Fibroblast of lung (primary cell): ENCODE results near the gene ADGRV1. TPM values are rescaled to one million over a fixed set of nuclear protein-coding genes. Genes with fewer than 3 reads are reported as not detected.
A peak's percentile ranks its signal among the peaks of the same experiment; 100 is the strongest.

Experiments used
- DNase-seq, 2 donors: peaks; one replicate each; pipeline versions ENCODE4 v3.0.0 to v3.0.0-alpha.2; 2010; ENCODE audit warnings: low read depth in 2 of 2
- H2AFZ ChIP-seq: 2 replicates; pipeline ENCODE4 v1.5.1; 2012; ENCODE audit warnings: low read length, control low read depth, inconsistent platforms
- H3K27ac ChIP-seq: 2 replicates; pipeline ENCODE4 v1.5.1; 2011; ENCODE audit warnings: low read length, control low read depth; ENCODE audit not compliant: insufficient read depth
- H3K27me3 ChIP-seq: 2 replicates; pipeline ENCODE4 v1.5.1; 2011; ENCODE audit warnings: mild to moderate bottlenecking, low read length; ENCODE audit not compliant: control insufficient read depth, insufficient read depth
- H3K36me3 ChIP-seq: 2 replicates; pipeline ENCODE4 v1.5.1; 2011; ENCODE audit warnings: low read length; ENCODE audit not compliant: control insufficient read depth, insufficient read depth
- H3K4me1 ChIP-seq: 2 replicates; pipeline ENCODE4 v1.5.1; 2011; ENCODE audit warnings: low read length; ENCODE audit not compliant: control insufficient read depth, insufficient read depth; ENCODE audit errors: extremely low read depth
- H3K4me2 ChIP-seq: 2 replicates; pipeline ENCODE4 v1.5.1; 2011; ENCODE audit warnings: low read length, control low read depth; ENCODE audit not compliant: insufficient read depth; ENCODE audit errors: extremely low read depth
- H3K4me3 ChIP-seq, 4 experiments: fragments of 200-600 bp in 1 of 4; sonication (generic) in 1 of 4; replicated peaks in 1 of 4; 2 replicates each; pipeline ENCODE4 v1.5.1; 2011 to 2016; ENCODE audit warnings: low read length in 4 of 4, low read depth in 3 of 4, mild to moderate bottlenecking in 3 of 4, control low read depth in 2 of 4, inconsistent platforms in 1 of 4, mixed read lengths in 1 of 4; ENCODE audit not compliant: insufficient read depth in 1 of 4; ENCODE audit errors: control extremely low read depth in 1 of 4
- H3K79me2 ChIP-seq: 2 replicates; pipeline ENCODE4 v1.5.1; 2012; ENCODE audit warnings: mild to moderate bottlenecking, low read length, inconsistent platforms; ENCODE audit not compliant: control insufficient read depth, insufficient read depth
- H3K9ac ChIP-seq: 2 replicates; pipeline ENCODE4 v1.5.1; 2011; ENCODE audit warnings: mild to moderate bottlenecking, low read length, control low read depth; ENCODE audit not compliant: insufficient read depth
- H3K9me3 ChIP-seq: 2 replicates; pipeline ENCODE4 v1.5.1; 2012; ENCODE audit warnings: low read depth, low read length; ENCODE audit not compliant: control insufficient read depth, insufficient read depth
- H4K20me1 ChIP-seq: 2 replicates; pipeline ENCODE4 v1.5.1; 2011; ENCODE audit warnings: low read length; ENCODE audit not compliant: control insufficient read depth, insufficient read depth; ENCODE audit errors: extremely low read depth
- EZH2 ChIP-seq: IDR thresholded peaks from 2 replicates; pipeline ENCODE4 v1.5.1; 2012; ENCODE audit warnings: low read length, control low read depth, mild to moderate bottlenecking; ENCODE audit errors: missing control alignments
- polyA plus RNA-seq, 2 donors: library from polyadenylated mRNA; depleted of rRNA in 1 of 2; stranded (reverse) in 1 of 2; unstranded in 1 of 2; fragments of >200 nt; gene quantifications; 2 replicates each; pipeline ENCODE4 v1.2.1, GENCODE V29; 2011 to 2012; ENCODE audit warnings: missing spikeins in 1 of 2
- total RNA-seq: library from RNA; depleted of rRNA; stranded (reverse); fragments of >200 nt; gene quantifications from 2 replicates; pipeline ENCODE4 v1.2.1, GENCODE V29; 2014
- TF ChIP-seq, protein P1 (sequence below), 2 donors: IDR thresholded peaks in 1 of 2; conservative IDR thresholded peaks in 1 of 2; 1 replicate in 1 of 2; 2 replicates in 1 of 2; pipeline ENCODE4 v1.5.1; 2011 to 2012; ENCODE audit warnings: low read length in 2 of 2, control low read depth in 1 of 2, inconsistent platforms in 1 of 2, low read depth in 1 of 2, mild to moderate bottlenecking in 1 of 2

Gene ADGRV1
- total and polyA plus RNA-seq, 2 donors (not counting 1 experiment from before 2014, with no cell fraction given): 0.15 to 0.17 TPM

GRCh38 chr5:90949469-90950358, 391.1 kb downstream of the ADGRV1 start:
- no peak overlapping the region for H3K9ac ChIP-seq
- no peaks in the 10 kb centered on the region for H3K79me2 ChIP-seq
- H3K9me3 ChIP-seq: no peaks in the 10 kb centered on the region
- no peaks in the 10 kb centered on the region for H4K20me1 ChIP-seq
- no peak for TF ChIP-seq EZH2
- TF ChIP-seq, protein P1, sequence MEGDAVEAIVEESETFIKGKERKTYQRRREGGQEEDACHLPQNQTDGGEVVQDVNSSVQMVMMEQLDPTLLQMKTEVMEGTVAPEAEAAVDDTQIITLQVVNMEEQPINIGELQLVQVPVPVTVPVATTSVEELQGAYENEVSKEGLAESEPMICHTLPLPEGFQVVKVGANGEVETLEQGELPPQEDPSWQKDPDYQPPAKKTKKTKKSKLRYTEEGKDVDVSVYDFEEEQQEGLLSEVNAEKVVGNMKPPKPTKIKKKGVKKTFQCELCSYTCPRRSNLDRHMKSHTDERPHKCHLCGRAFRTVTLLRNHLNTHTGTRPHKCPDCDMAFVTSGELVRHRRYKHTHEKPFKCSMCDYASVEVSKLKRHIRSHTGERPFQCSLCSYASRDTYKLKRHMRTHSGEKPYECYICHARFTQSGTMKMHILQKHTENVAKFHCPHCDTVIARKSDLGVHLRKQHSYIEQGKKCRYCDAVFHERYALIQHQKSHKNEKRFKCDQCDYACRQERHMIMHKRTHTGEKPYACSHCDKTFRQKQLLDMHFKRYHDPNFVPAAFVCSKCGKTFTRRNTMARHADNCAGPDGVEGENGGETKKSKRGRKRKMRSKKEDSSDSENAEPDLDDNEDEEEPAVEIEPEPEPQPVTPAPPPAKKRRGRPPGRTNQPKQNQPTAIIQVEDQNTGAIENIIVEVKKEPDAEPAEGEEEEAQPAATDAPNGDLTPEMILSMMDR (conservative IDR thresholded peaks at IDR 0.05 in 1 of 2, IDR thresholded peaks at IDR 0.05 in 1 of 2; ENCODE audit: low read depth in 1 of 2, low read length in 2 of 2): no peak
- no peaks in the 10 kb centered on the region for H3K4me1 ChIP-seq
- no peak overlapping the region for H2AFZ ChIP-seq
- no peak overlapping the region for H3K4me3 ChIP-seq
- H3K36me3 ChIP-seq: no peaks in the 10 kb centered on the region
- peak in 1 of 2 donors; percentile 27 for DNase-seq
- no peak overlapping the region for H3K27ac ChIP-seq
- no peak overlapping the region for H3K4me2 ChIP-seq
- H3K27me3 ChIP-seq: no peaks in the 10 kb centered on the region

GRCh38 chr5:90955001-90955635, 396.5 kb downstream of the ADGRV1 start:
- peak overlapping the region; percentile 60 for H2AFZ ChIP-seq
- no peaks in the 10 kb centered on the region for H3K4me1 ChIP-seq
- no peaks in the 10 kb centered on the region for H3K79me2 ChIP-seq
- no peak for DNase-seq
- H3K9ac ChIP-seq: no peak overlapping the region
- no peak overlapping the region for H3K4me3 ChIP-seq
- no peak overlapping the region for H3K4me2 ChIP-seq
- H4K20me1 ChIP-seq: no peaks in the 10 kb centered on the region
- H3K36me3 ChIP-seq: no peaks in the 10 kb centered on the region
- no peak overlapping the region for H3K27ac ChIP-seq
- no peaks in the 10 kb centered on the region for H3K27me3 ChIP-seq
- TF ChIP-seq, protein P1 (conservative IDR thresholded peaks at IDR 0.05 in 1 of 2, IDR thresholded peaks at IDR 0.05 in 1 of 2; ENCODE audit: low read depth in 1 of 2, low read length in 2 of 2): no peak
- no peak for TF ChIP-seq EZH2
- no peaks in the 10 kb centered on the region for H3K9me3 ChIP-seq

DNA sequence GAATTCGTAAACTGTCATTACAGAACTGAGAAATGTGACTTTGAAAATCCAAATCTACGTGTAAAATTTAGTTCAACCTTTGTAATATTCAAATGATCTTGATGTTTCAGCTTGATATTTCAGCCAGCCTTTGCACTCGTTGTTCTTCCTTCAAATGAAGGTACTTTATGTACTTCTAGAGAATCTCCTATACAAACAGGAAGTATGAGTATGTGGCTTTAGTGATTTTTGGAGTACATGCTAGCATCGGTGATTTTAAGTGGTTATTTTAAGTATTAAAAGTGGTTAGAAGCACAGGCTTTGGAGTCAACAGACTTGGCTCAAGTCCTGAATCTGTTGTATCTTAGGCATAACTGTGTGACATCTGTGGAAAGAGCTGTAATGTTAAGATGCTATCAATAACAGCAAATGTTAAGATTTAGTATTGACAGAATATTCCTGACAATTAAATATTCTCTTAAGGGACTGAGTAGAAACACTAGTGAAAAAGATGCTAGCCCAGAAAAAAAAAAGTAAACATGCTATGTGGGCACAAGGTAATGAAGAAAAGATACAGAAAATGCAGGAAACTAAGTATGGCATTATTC, 398.0 kb downstream of the ADGRV1 start:
- no peak for DNase-seq
- no peak overlapping the region for H3K4me3 ChIP-seq
- no peaks in the 10 kb centered on the region for H3K9me3 ChIP-seq
- no peak for TF ChIP-seq EZH2
- TF ChIP-seq, protein P1 (conservative IDR thresholded peaks at IDR 0.05 in 1 of 2, IDR thresholded peaks at IDR 0.05 in 1 of 2; ENCODE audit: low read depth in 1 of 2, low read length in 2 of 2): no peak
- H4K20me1 ChIP-seq: no peaks in the 10 kb centered on the region
- H3K4me1 ChIP-seq: no peaks in the 10 kb centered on the region
- no peak overlapping the region for H3K4me2 ChIP-seq
- no peak overlapping the region for H3K27ac ChIP-seq
- no peaks in the 10 kb centered on the region for H3K36me3 ChIP-seq
- H2AFZ ChIP-seq: peak overlapping the region; percentile 28
- no peak overlapping the region for H3K9ac ChIP-seq
- no peaks in the 10 kb centered on the region for H3K27me3 ChIP-seq
- H3K79me2 ChIP-seq: no peaks in the 10 kb centered on the region
